H1 (cell line): Measurements from ENCODE around the gene SEC24B. TPM values are rescaled to one million over a fixed set of nuclear protein-coding genes. Genes with fewer than 3 reads are reported as not detected.

Experiments
- CTCF ChIA-PET: fragments of 300-600 bp; sonication (Branson Sonifier 250); formaldehyde crosslinking; loops from one replicate; lab custom pipeline; 2021; ENCODE audit not compliant: partially characterized antibody; lab: Charles Lee
- POLR2A ChIA-PET: fragments of 300-600 bp; sonication (Branson Sonifier 250); formaldehyde crosslinking; loops from one replicate; lab custom pipeline; 2021; ENCODE audit warnings: inconsistent platforms; ENCODE audit not compliant: partially characterized antibody; lab: Charles Lee
- DNase-seq, 2 experiments: peaks; one replicate each; pipeline versions ENCODE4 v3.0.0 to v3.0.0-alpha.2; 2010 to 2022; ENCODE audit warnings: low spot score in 2 of 2, low read depth in 1 of 2, mixed read lengths in 1 of 2
- FAIRE-seq: peaks from 2 replicates; lab custom pipeline; 2011; peaks lifted over from hg19 to GRCh38; lab: Jason Lieb, UNC
- H2AFZ ChIP-seq: 2 replicates; pipeline ENCODE4 v1.8.1; 2012; ENCODE audit warnings: low read length, inconsistent platforms
- H2AK5ac ChIP-seq: 2 replicates; pipeline ENCODE4 v1.6.1; 2013; ENCODE audit warnings: low read depth, low read length
- H2BK120ac ChIP-seq: replicated peaks from 2 replicates; pipeline ENCODE3; 2013; ENCODE audit warnings: low read depth, low read length, inconsistent platforms
- H2BK12ac ChIP-seq: 2 replicates; pipeline ENCODE4 v1.6.1; 2013; ENCODE audit warnings: low read depth, low read length
- H2BK15ac ChIP-seq: 2 replicates; pipeline ENCODE4 v1.6.1; 2013; ENCODE audit warnings: low read length
- H2BK20ac ChIP-seq: 2 replicates; pipeline ENCODE4 v1.6.1; 2013; ENCODE audit warnings: low read length
- H2BK5ac ChIP-seq: 2 replicates; pipeline ENCODE4 v1.6.1; 2013; ENCODE audit warnings: low read depth, low read length
- H3K14ac ChIP-seq: 2 replicates; pipeline ENCODE4 v1.6.1; 2013; ENCODE audit warnings: inconsistent platforms; ENCODE audit not compliant: insufficient read length
- H3K18ac ChIP-seq: 2 replicates; pipeline ENCODE4 v1.6.1; 2013; ENCODE audit warnings: low read length; ENCODE audit errors: extremely low read depth
- H3K23ac ChIP-seq: 2 replicates; pipeline ENCODE4 v1.6.1; 2013; ENCODE audit warnings: inconsistent platforms; ENCODE audit not compliant: insufficient read length
- H3K23me2 ChIP-seq: 2 replicates; pipeline ENCODE4 v1.6.1; 2013; ENCODE audit warnings: low read depth, low read length
- H3K27ac ChIP-seq: 2 replicates; pipeline ENCODE4 v1.6.1; 2011; ENCODE audit warnings: low read depth, low read length, inconsistent platforms
- H3K27me3 ChIP-seq, 4 experiments: replicated peaks in 1 of 4; 1 replicate in 1 of 4; 2 replicates in 3 of 4; pipeline versions ENCODE4 v1.6.1 to v1.8.1; 2011 to 2013; ENCODE audit warnings: low read length in 3 of 4, mild to moderate bottlenecking in 3 of 4, inconsistent platforms in 2 of 4, mixed read lengths in 2 of 4, moderate library complexity in 1 of 4; ENCODE audit not compliant: control insufficient read depth in 3 of 4, insufficient read depth in 3 of 4; ENCODE audit errors: extremely low read depth in 1 of 4
- H3K36me3 ChIP-seq, 4 experiments: 2 replicates each; pipeline versions ENCODE4 v1.6.1 to v1.8.1; 2011 to 2013; ENCODE audit warnings: mild to moderate bottlenecking in 4 of 4, low read length in 3 of 4, moderate library complexity in 2 of 4, control low read depth in 1 of 4, inconsistent platforms in 1 of 4; ENCODE audit not compliant: insufficient read depth in 4 of 4, control insufficient read depth in 2 of 4
- H3K4ac ChIP-seq: replicated peaks from 2 replicates; pipeline ENCODE3; 2013; ENCODE audit warnings: low read length, low read depth, mixed read lengths, inconsistent platforms; ENCODE audit not compliant: insufficient read length
- H3K4me1 ChIP-seq, 4 experiments: replicated peaks in 1 of 4; 1 replicate in 1 of 4; 2 replicates in 3 of 4; pipeline versions ENCODE4 v1.6.1 to v1.8.1; 2011 to 2013; ENCODE audit warnings: low read length in 3 of 4, inconsistent platforms in 2 of 4, mixed read lengths in 1 of 4; ENCODE audit not compliant: insufficient read depth in 4 of 4, control insufficient read depth in 3 of 4
- H3K4me2 ChIP-seq, 2 experiments: 2 replicates each; pipeline versions ENCODE4 v1.6.1 to v1.8.1; 2011 to 2013; ENCODE audit warnings: low read depth in 2 of 2, low read length in 2 of 2, control low read depth in 1 of 2, inconsistent platforms in 1 of 2, mild to moderate bottlenecking in 1 of 2; ENCODE audit not compliant: insufficient read depth in 1 of 2
- H3K4me3 ChIP-seq, 4 experiments: fragments of 200-600, 300-600 bp in 1 of 4; sonication (generic), shearing (Covaris generic), sonication (Bioruptor Twin) in 1 of 4; 2 replicates each; pipeline versions ENCODE4 v1.5.1 to v1.8.1; 2011 to 2016; ENCODE audit warnings: low read length in 4 of 4, low read depth in 3 of 4, control low read depth in 2 of 4, inconsistent platforms in 2 of 4, mild to moderate bottlenecking in 2 of 4, mixed read lengths in 1 of 4, moderate library complexity in 1 of 4; ENCODE audit not compliant: insufficient read depth in 2 of 4; ENCODE audit errors: extremely low read depth in 1 of 4
- H3K56ac ChIP-seq: replicated peaks from 2 replicates; pipeline ENCODE3; 2013; ENCODE audit warnings: low read depth, mild to moderate bottlenecking, mixed read lengths, low read length, inconsistent platforms; ENCODE audit not compliant: insufficient read length
- H3K79me1 ChIP-seq: 2 replicates; pipeline ENCODE4 v1.6.1; 2013; ENCODE audit warnings: low read depth, low read length, control low read depth
- H3K79me2 ChIP-seq, 2 experiments: 2 replicates each; pipeline versions ENCODE4 v1.6.1 to v1.8.1; 2012 to 2013; ENCODE audit warnings: low read length in 2 of 2, mild to moderate bottlenecking in 2 of 2, inconsistent platforms in 1 of 2; ENCODE audit not compliant: insufficient read depth in 2 of 2, control insufficient read depth in 1 of 2
- H3K9ac ChIP-seq, 4 experiments: replicated peaks in 1 of 4; 1 replicate in 1 of 4; 2 replicates in 3 of 4; pipeline versions ENCODE4 v1.6.1 to v1.8.1; 2011 to 2013; ENCODE audit warnings: low read depth in 3 of 4, low read length in 3 of 4, control low read depth in 2 of 4, mild to moderate bottlenecking in 2 of 4, moderate library complexity in 2 of 4, inconsistent platforms in 1 of 4; ENCODE audit errors: extremely low read depth in 1 of 4
- H3K9me3 ChIP-seq, 2 experiments: 2 replicates each; pipeline versions ENCODE4 v1.6.1 to v1.8.1; 2012 to 2013; ENCODE audit warnings: mild to moderate bottlenecking in 2 of 2, moderate library complexity in 2 of 2, control low read depth in 1 of 2, inconsistent platforms in 1 of 2, low read depth in 1 of 2, low read length in 1 of 2, mixed read lengths in 1 of 2; ENCODE audit not compliant: insufficient read depth in 2 of 2
- H4K20me1 ChIP-seq, 2 experiments: replicated peaks in 1 of 2; 2 replicates each; pipeline versions ENCODE3 to v1.8.1; 2011 to 2013; ENCODE audit warnings: inconsistent platforms in 2 of 2, low read length in 2 of 2, mild to moderate bottlenecking in 1 of 2; ENCODE audit not compliant: insufficient read depth in 2 of 2, control insufficient read depth in 1 of 2
- H4K5ac ChIP-seq: 2 replicates; pipeline ENCODE4 v1.6.1; 2013; ENCODE audit warnings: low read length, low read depth, mixed read lengths, inconsistent platforms; ENCODE audit not compliant: insufficient read length
- H4K8ac ChIP-seq: 2 replicates; pipeline ENCODE4 v1.8.0; 2013; ENCODE audit warnings: mild to moderate bottlenecking, moderate library complexity, low read length, inconsistent platforms; ENCODE audit not compliant: insufficient read depth; ENCODE audit errors: extremely low read depth
- H4K91ac ChIP-seq: replicated peaks from 2 replicates; pipeline ENCODE3; 2013; ENCODE audit warnings: low read length, mixed read lengths, inconsistent platforms; ENCODE audit not compliant: insufficient read length
- ASH2L ChIP-seq: fragments of 200-600, 300-600 bp; sonication (generic); IDR thresholded peaks from one replicate; pipeline ENCODE4 v1.7.1; 2017; ENCODE audit warnings: low read length
- BACH1 ChIP-seq: IDR thresholded peaks from 2 replicates; pipeline ENCODE4 v1.6.1; 2012; ENCODE audit warnings: low read length, improper control_type of control experiment
- BCL11A ChIP-seq, 2 experiments: IDR thresholded peaks; one replicate each; pipeline ENCODE4 v1.6.1; 2011; ENCODE audit warnings: low read depth in 2 of 2, low read length in 2 of 2, mild to moderate bottlenecking in 2 of 2
- CTBP2 ChIP-seq: IDR thresholded peaks from 2 replicates; pipeline ENCODE4 v1.7.0; 2011; ENCODE audit warnings: borderline replicate concordance, mild to moderate bottlenecking, moderate library complexity, mixed read lengths, low read length; ENCODE audit not compliant: insufficient read depth, insufficient read length
- EGR1 ChIP-seq: IDR thresholded peaks from 2 replicates; pipeline ENCODE4 v1.6.1; 2011; ENCODE audit warnings: low read depth, low read length, borderline replicate concordance
- KDM4A ChIP-seq: IDR thresholded peaks from one replicate; pipeline ENCODE4 v1.7.1; 2012; ENCODE audit warnings: low read depth, mild to moderate bottlenecking, moderate library complexity, low read length, inconsistent platforms; ENCODE audit not compliant: severe bottlenecking
- RBBP5 ChIP-seq: IDR thresholded peaks from 2 replicates; pipeline ENCODE4 v1.7.1; 2012; ENCODE audit warnings: low read depth, mild to moderate bottlenecking, inconsistent platforms, low read length, moderate library complexity, borderline replicate concordance
- RXRA ChIP-seq: IDR thresholded peaks from 2 replicates; pipeline ENCODE4 v1.6.1; 2011; ENCODE audit warnings: low read depth, mild to moderate bottlenecking, low read length, moderate library complexity; ENCODE audit not compliant: insufficient read depth
- TAF7 ChIP-seq: optimal IDR thresholded peaks from 2 replicates; pipeline ENCODE3; 2011; ENCODE audit warnings: low read depth, mild to moderate bottlenecking, inconsistent platforms, low read length, moderate library complexity, borderline replicate concordance
- WGBS, 2 experiments: shearing (Covaris generic) in 1 of 2; methylation state at CpG; one replicate each; pipeline versions ENCODE4 v1.1.6 to v1.1.7; 2013 to 2015; ENCODE audit warnings: low lambda C conversion rate in 2 of 2, mixed read lengths in 2 of 2, inconsistent platforms in 1 of 2, low coverage in 1 of 2, missing lambda C conversion rate in 1 of 2; ENCODE audit not compliant: insufficient replicate concordance in 2 of 2, insufficient coverage in 1 of 2, insufficient read length in 1 of 2; ENCODE audit errors: extremely low coverage in 1 of 2, missing lambda C conversion rate in 1 of 2; 5-methylcytosine and 5-hydroxymethylcytosine counted together
- polyA plus RNA-seq, 7 experiments: library from polyadenylated mRNA; depleted of rRNA in 3 of 7; stranded (reverse) in 5 of 7; unstranded in 2 of 7; fragments of >200 nt in 5 of 7; fragments of 200-250 nt in 2 of 7; gene quantifications; 1 replicate in 5 of 7; 2 replicates in 1 of 7; 4 replicates in 1 of 7; pipeline versions ENCODE4 v1.2.1 to v1.2.3, GENCODE V29; 2011 to 2013; ENCODE audit warnings: missing spikeins in 2 of 7, mixed read lengths in 2 of 7
- total RNA-seq: library from RNA; stranded (reverse); fragmentation: NEBNext Ultra II Directional; extraction: Animal tissue kit (Norgen Biotek cat#: 25700); gene quantifications from 2 replicates; pipeline ENCODE4 v1.2.1, GENCODE V29; 2021
- TF ChIP-seq, protein P1 (sequence below): IDR thresholded peaks from 2 replicates; pipeline ENCODE4 v1.6.1; 2012; ENCODE audit warnings: low read length, inconsistent platforms
- TF ChIP-seq, protein P2 (sequence below): IDR thresholded peaks from 2 replicates; pipeline ENCODE4 v1.6.1; 2012; ENCODE audit warnings: inconsistent platforms

SEC24B gene
- total and polyA plus RNA-seq, 2 of the 8 experiments (the other 6 are each of a cell fraction or from before 2014, with no cell fraction given) = 25.6 to 30.9 TPM

DNA sequence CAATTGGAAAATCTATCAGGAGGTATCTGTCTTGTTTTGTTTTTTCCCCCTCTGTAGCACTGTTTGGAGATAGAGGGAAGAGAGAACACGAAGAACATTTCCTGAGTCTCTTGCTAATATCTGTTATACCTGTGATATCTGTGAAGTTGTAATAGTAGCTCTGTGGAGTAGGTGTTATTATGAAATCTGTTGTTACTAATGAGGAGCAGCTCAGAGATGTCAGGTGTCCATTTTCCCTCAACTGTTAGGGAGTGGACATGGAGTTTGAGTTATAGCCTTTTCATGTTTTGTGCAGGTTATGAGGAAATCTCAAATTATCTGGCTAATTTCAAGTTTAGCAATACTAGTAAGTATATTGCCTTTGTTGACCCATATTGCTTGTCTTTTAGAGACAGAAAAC is 52.4 kb downstream of the SEC24B start:
- H3K14ac ChIP-seq = no peak overlapping the region
- TF ChIP-seq EGR1 (no peak), TAF7 (no peak), KDM4A (no peak), RXRA (no peak), BCL11A (IDR thresholded peaks at IDR 0.05; ENCODE audit: low read depth in 2 of 2, low read length in 2 of 2) (no peak), RBBP5 (no peak), ASH2L (no peak), BACH1 (no peak), CTBP2 (no peak)
- TF ChIP-seq, protein P1, sequence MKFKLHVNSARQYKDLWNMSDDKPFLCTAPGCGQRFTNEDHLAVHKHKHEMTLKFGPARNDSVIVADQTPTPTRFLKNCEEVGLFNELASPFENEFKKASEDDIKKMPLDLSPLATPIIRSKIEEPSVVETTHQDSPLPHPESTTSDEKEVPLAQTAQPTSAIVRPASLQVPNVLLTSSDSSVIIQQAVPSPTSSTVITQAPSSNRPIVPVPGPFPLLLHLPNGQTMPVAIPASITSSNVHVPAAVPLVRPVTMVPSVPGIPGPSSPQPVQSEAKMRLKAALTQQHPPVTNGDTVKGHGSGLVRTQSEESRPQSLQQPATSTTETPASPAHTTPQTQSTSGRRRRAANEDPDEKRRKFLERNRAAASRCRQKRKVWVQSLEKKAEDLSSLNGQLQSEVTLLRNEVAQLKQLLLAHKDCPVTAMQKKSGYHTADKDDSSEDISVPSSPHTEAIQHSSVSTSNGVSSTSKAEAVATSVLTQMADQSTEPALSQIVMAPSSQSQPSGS = no peak
- TF ChIP-seq, protein P2, sequence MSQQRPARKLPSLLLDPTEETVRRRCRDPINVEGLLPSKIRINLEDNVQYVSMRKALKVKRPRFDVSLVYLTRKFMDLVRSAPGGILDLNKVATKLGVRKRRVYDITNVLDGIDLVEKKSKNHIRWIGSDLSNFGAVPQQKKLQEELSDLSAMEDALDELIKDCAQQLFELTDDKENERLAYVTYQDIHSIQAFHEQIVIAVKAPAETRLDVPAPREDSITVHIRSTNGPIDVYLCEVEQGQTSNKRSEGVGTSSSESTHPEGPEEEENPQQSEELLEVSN = no peak

More for the DNA sequence above, 52.4 kb downstream of the SEC24B start:
- Histone ChIP-seq H3K4me1 (no peaks in the 10 kb centered on the region), H4K5ac (no peak overlapping the region), H3K9ac (no peak overlapping the region), H3K36me3 (peaks cover 0 to 8% (median 0%) of the 10 kb centered on the region in 4 experiments; a peak in 1 of 8 replicates), H3K23ac (no peak overlapping the region), H3K27me3 (no peaks in the 10 kb centered on the region), H3K56ac (no peak overlapping the region), H3K23me2 (no peaks in the 10 kb centered on the region), H2BK20ac (no peak overlapping the region), H2BK15ac (no peak overlapping the region), H4K20me1 (no peaks in the 10 kb centered on the region), H3K4me2 (no peak overlapping the region), H3K4ac (no peak overlapping the region), H4K8ac (no peak overlapping the region), H3K18ac (no peak overlapping the region), H3K79me2 (peaks cover 0 to 6% of the 10 kb centered on the region in 2 experiments; a peak in 2 of 4 replicates), H2AFZ (no peak overlapping the region), H4K91ac (no peak overlapping the region), H2BK120ac (no peak overlapping the region), H3K27ac (no peak overlapping the region), H3K79me1 (no peaks in the 10 kb centered on the region), H2BK5ac (no peak overlapping the region), H3K9me3 (no peaks in the 10 kb centered on the region), H2AK5ac (no peak overlapping the region), H3K4me3 (no peak overlapping the region), H2BK12ac (no peak overlapping the region)
- CTCF ChIA-PET = interaction anchor here (0.7 kb wide), 1 partner anchor 9 kb away, joined by 3 read pairs; no protein-coding TSS in a partner anchor
- POLR2A ChIA-PET = interaction anchor here (0.8 kb wide), 1 partner anchor 10 kb away, joined by 3 read pairs; no protein-coding TSS in a partner anchor
- 91% methylated on average over 1 of the region's 1 CpG; no CpG with 5 or more reads in 1 of the 2 experiments for WGBS, 2 experiments
- no peak for FAIRE-seq
- DNase-seq = no peak
